CD4-positive, alpha-beta T cell (primary cell): ENCODE results near the gene CTXND1. TPM values are rescaled to one million over a fixed set of nuclear protein-coding genes. Genes with fewer than 3 reads are reported as not detected.

Experiments used
- ATAC-seq: fragments of 200-7000 bp; cut with Tn5 transposase; one replicate; pipeline ENCODE4 v1.10.0; 2022; ENCODE audit warnings: mild to moderate bottlenecking; ENCODE audit not compliant: poor library complexity
- CTCF ChIA-PET: fragments of 350-600 bp; sonication (Branson Sonifier 250); formaldehyde crosslinking; loops from one replicate; lab custom pipeline; 2021; ENCODE audit warnings: antibody characterized with exemption, inconsistent platforms; lab: Charles Lee
- POLR2A ChIA-PET: fragments of 350-600 bp; sonication (Branson Sonifier 250); formaldehyde crosslinking; loops from one replicate; lab custom pipeline; 2021; ENCODE audit warnings: antibody characterized with exemption, inconsistent platforms; lab: Charles Lee
- DNase-seq, 14 experiments: peaks; one replicate each; pipeline ENCODE4 v3.0.0-alpha.2; 2013 to 2020; ENCODE audit warnings: mixed read lengths in 2 of 14
- H3K27ac ChIP-seq, 2 donors: one replicate each; pipeline versions ENCODE4 v1.5.1 to v1.7.0; 2013; ENCODE audit warnings: low read length in 2 of 2, low read depth in 1 of 2, mild to moderate bottlenecking in 1 of 2
- H3K27me3 ChIP-seq, 2 experiments: 1 replicate in 1 of 2; 2 replicates in 1 of 2; pipeline versions ENCODE4 v1.6.1 to v1.7.0; 2013; ENCODE audit warnings: low read length in 2 of 2, control low read depth in 1 of 2, mild to moderate bottlenecking in 1 of 2, moderate library complexity in 1 of 2; ENCODE audit not compliant: insufficient read depth in 2 of 2, control insufficient read depth in 1 of 2
- H3K36me3 ChIP-seq: one replicate; pipeline ENCODE4 v1.6.1; 2013; ENCODE audit warnings: low read length, control low read depth; ENCODE audit not compliant: insufficient read depth
- H3K4me1 ChIP-seq: one replicate; pipeline ENCODE4 v1.6.1; 2013; ENCODE audit warnings: low read length, control low read depth; ENCODE audit not compliant: insufficient read depth
- H3K4me3 ChIP-seq: one replicate; pipeline ENCODE4 v1.5.1; 2013; ENCODE audit warnings: mild to moderate bottlenecking, low read length, moderate library complexity
- H3K9me3 ChIP-seq, 2 experiments: 1 replicate in 1 of 2; 2 replicates in 1 of 2; pipeline versions ENCODE4 v1.6.1 to v1.7.0; 2013; ENCODE audit warnings: low read length in 2 of 2, mild to moderate bottlenecking in 2 of 2, control low read depth in 1 of 2, moderate library complexity in 1 of 2; ENCODE audit not compliant: control insufficient read depth in 1 of 2, insufficient read depth in 1 of 2
- H3K27ac Mint-ChIP-seq: one replicate; pipeline ENCODE4 v1.8.0; 2020; ENCODE audit warnings: mixed read lengths
- H3K27me3 Mint-ChIP-seq: one replicate; pipeline ENCODE4 v1.8.0; 2021; ENCODE audit warnings: mixed read lengths
- H3K36me3 Mint-ChIP-seq: one replicate; pipeline ENCODE4 v1.8.0; 2021; ENCODE audit warnings: low read depth, mixed read lengths
- H3K4me1 Mint-ChIP-seq: one replicate; pipeline ENCODE4 v1.8.0; 2021; ENCODE audit warnings: low read depth, mixed read lengths
- H3K4me3 Mint-ChIP-seq: one replicate; pipeline ENCODE4 v1.8.0; 2020; ENCODE audit warnings: mild to moderate bottlenecking, mixed read lengths
- H3K9me3 Mint-ChIP-seq: one replicate; pipeline ENCODE4 v1.8.0; 2020; ENCODE audit warnings: mixed read lengths
- intact Hi-C, 2 experiments: fragments of 100-400 bp; cut with DNase I in 1 of 2; cut with micrococcal nuclease in 1 of 2; formaldehyde crosslinking; loops; one replicate each; pipeline versions ENCODE4 v1.15.1 to v1.9.0; 2023 to 2025; cut with DNase I, micrococcal nuclease
- total RNA-seq, 174 experiments: library from RNA in 2 of 174; stranded (reverse) in 2 of 174; gene quantifications; one replicate each; pipeline ENCODE4 v1.2.3 and lab custom pipeline; 2021 to 2026
- TF ChIP-seq, protein P1 (sequence below): fragments of 200-600 bp; IDR thresholded peaks from one replicate; pipeline ENCODE4 v1.8.0; 2022; ENCODE audit warnings: antibody characterized with exemption, mild to moderate bottlenecking

CTXND1 gene
- total RNA-seq, 2 experiments from 2014 or later = not detected

- Histone ChIP-seq H3K27me3 (peaks cover 4 to 11% of the 10 kb centered on the region in 2 experiments), H3K36me3 (no peaks in the 10 kb centered on the region), H3K27ac (no peak overlapping the region), H3K4me3 (no peak overlapping the region), H3K9me3 (peaks cover 0 to 9% of the 10 kb centered on the region in 2 experiments), H3K4me1 (no peaks in the 10 kb centered on the region)
- peaks cover 61% of the 10 kb centered on the region for H3K27me3 Mint-ChIP-seq
- no peaks in the 10 kb centered on the region for H3K4me1 Mint-ChIP-seq
- DNase-seq = no peak
- peaks cover 2% of the 10 kb centered on the region for H3K9me3 Mint-ChIP-seq
- POLR2A ChIA-PET = no interaction called here
- no peak overlapping the region for H3K27ac Mint-ChIP-seq
- CTCF ChIA-PET = no interaction called here
- TF ChIP-seq, protein P1, sequence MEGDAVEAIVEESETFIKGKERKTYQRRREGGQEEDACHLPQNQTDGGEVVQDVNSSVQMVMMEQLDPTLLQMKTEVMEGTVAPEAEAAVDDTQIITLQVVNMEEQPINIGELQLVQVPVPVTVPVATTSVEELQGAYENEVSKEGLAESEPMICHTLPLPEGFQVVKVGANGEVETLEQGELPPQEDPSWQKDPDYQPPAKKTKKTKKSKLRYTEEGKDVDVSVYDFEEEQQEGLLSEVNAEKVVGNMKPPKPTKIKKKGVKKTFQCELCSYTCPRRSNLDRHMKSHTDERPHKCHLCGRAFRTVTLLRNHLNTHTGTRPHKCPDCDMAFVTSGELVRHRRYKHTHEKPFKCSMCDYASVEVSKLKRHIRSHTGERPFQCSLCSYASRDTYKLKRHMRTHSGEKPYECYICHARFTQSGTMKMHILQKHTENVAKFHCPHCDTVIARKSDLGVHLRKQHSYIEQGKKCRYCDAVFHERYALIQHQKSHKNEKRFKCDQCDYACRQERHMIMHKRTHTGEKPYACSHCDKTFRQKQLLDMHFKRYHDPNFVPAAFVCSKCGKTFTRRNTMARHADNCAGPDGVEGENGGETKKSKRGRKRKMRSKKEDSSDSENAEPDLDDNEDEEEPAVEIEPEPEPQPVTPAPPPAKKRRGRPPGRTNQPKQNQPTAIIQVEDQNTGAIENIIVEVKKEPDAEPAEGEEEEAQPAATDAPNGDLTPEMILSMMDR = no peak
- H3K4me3 Mint-ChIP-seq = no peak overlapping the region
- intact Hi-C loops = no loop called here
- ATAC-seq = no peak
- H3K36me3 Mint-ChIP-seq = no peaks in the 10 kb centered on the region
Observed at GRCh38 chr15:80265021-80265420, 13.0 kb upstream of the CTXND1 start.

- peaks cover 62% of the 10 kb centered on the region for H3K27me3 Mint-ChIP-seq
- intact Hi-C loops = no loop called here
- no peak overlapping the region for H3K4me3 ChIP-seq
- H3K9me3 ChIP-seq = peaks cover 0 to 10% of the 10 kb centered on the region in 2 experiments
- no peaks in the 10 kb centered on the region for H3K4me1 Mint-ChIP-seq
- TF ChIP-seq, protein P1 = no peak
- H3K27ac ChIP-seq = no peak overlapping the region
- no peak overlapping the region for H3K4me3 Mint-ChIP-seq
- no peak overlapping the region for H3K27ac Mint-ChIP-seq
- DNase-seq = no peak
- H3K36me3 ChIP-seq = no peaks in the 10 kb centered on the region
- ChIA-PET POLR2A (no interaction called here), CTCF (no interaction called here)
- H3K9me3 Mint-ChIP-seq = peaks cover 2% of the 10 kb centered on the region
- no peaks in the 10 kb centered on the region for H3K4me1 ChIP-seq
- peaks cover 7 to 10% of the 10 kb centered on the region in 2 experiments for H3K27me3 ChIP-seq
- H3K36me3 Mint-ChIP-seq = no peaks in the 10 kb centered on the region
- no peak for ATAC-seq
Observed at GRCh38 chr15:80264031-80264430, 12.0 kb upstream of the CTXND1 start.

- Mint-ChIP-seq H3K4me1 (no peaks in the 10 kb centered on the region), H3K36me3 (no peaks in the 10 kb centered on the region), H3K4me3 (no peak overlapping the region), H3K27ac (no peak overlapping the region), H3K27me3 (peaks cover 62% of the 10 kb centered on the region), H3K9me3 (peaks cover 5% of the 10 kb centered on the region)
- intact Hi-C loops = no loop called here
- no peaks in the 10 kb centered on the region for H3K36me3 ChIP-seq
- TF ChIP-seq, protein P1 = no peak
- H3K4me3 ChIP-seq = no peak overlapping the region
- DNase-seq (no peak), ATAC-seq (no peak)
- H3K4me1 ChIP-seq = no peaks in the 10 kb centered on the region
- H3K27me3 ChIP-seq = peaks cover 10 to 23% of the 10 kb centered on the region in 2 experiments
- ChIA-PET POLR2A (no interaction called here), CTCF (no interaction called here)
- H3K27ac ChIP-seq = no peak overlapping the region
- peaks cover 0 to 10% of the 10 kb centered on the region in 2 experiments for H3K9me3 ChIP-seq
Observed at GRCh38 chr15:80260551-80260950, 8.5 kb upstream of the CTXND1 start.
